Mucosa of descending colon (tissue), 3 donors: ENCODE results near the gene PGM2. TPM values are rescaled to one million over a fixed set of nuclear protein-coding genes. Genes with fewer than 3 reads are reported as not detected.

ENCODE experiments used
- ATAC-seq: fragments of 200-7000 bp; cut with Tn5 transposase; one replicate; pipeline ENCODE4 v1.9.1; 2020; ENCODE audit warnings: mild to moderate bottlenecking, moderate library complexity
- DNase-seq, 3 donors: peaks; one replicate each; pipeline ENCODE4 v3.0.0-alpha.2; 2020
- H3K36me3 ChIP-seq: fragments of 200-600 bp; one replicate; pipeline ENCODE4 v1.8.0; 2021; ENCODE audit warnings: low read depth, mild to moderate bottlenecking
- H3K4me1 ChIP-seq: fragments of 200-600 bp; one replicate; pipeline ENCODE4 v1.8.0; 2021; ENCODE audit warnings: low read depth, mild to moderate bottlenecking
- H3K4me3 ChIP-seq: fragments of 200-600 bp; one replicate; pipeline ENCODE4 v1.8.0; 2021; ENCODE audit warnings: mild to moderate bottlenecking
- H3K9me3 ChIP-seq: fragments of 200-600 bp; one replicate; pipeline ENCODE4 v1.8.0; 2021; ENCODE audit warnings: mild to moderate bottlenecking
- intact Hi-C, 2 donors: fragments of 100-400 bp; cut with DNase I in 1 of 2; cut with micrococcal nuclease in 1 of 2; formaldehyde crosslinking; loops; one replicate each; pipeline versions ENCODE4 v1.11.0 to v1.11.1; 2022; cut with DNase I, micrococcal nuclease
- total RNA-seq, 3 donors: library from RNA; stranded (reverse); fragmentation: NEBNext Ultra II Directional in 2 of 3; extraction: Animal tissue kit (Norgen Biotek cat#: 25700) in 2 of 3; gene quantifications; one replicate each; pipeline versions ENCODE4 v1.2.1 to v1.2.4, GENCODE V29; 2021 to 2023
- TF ChIP-seq, protein P1 (sequence below): fragments of 200-600 bp; IDR thresholded peaks from one replicate; pipeline ENCODE4 v1.8.0; 2022; ENCODE audit warnings: antibody characterized with exemption, mild to moderate bottlenecking
- donor health status: DM: no; HTN: no; CAD: no; lungs with moderate emphysema.
- donor health status: DM: no; HTN: no; CAD: no.
- donor health status: DM: no; HTN: yes; CAD: no.

PGM2 gene
- total RNA-seq, 3 donors from 2014 or later = 22.1 to 36.8 (median 27.4) TPM

DNA sequence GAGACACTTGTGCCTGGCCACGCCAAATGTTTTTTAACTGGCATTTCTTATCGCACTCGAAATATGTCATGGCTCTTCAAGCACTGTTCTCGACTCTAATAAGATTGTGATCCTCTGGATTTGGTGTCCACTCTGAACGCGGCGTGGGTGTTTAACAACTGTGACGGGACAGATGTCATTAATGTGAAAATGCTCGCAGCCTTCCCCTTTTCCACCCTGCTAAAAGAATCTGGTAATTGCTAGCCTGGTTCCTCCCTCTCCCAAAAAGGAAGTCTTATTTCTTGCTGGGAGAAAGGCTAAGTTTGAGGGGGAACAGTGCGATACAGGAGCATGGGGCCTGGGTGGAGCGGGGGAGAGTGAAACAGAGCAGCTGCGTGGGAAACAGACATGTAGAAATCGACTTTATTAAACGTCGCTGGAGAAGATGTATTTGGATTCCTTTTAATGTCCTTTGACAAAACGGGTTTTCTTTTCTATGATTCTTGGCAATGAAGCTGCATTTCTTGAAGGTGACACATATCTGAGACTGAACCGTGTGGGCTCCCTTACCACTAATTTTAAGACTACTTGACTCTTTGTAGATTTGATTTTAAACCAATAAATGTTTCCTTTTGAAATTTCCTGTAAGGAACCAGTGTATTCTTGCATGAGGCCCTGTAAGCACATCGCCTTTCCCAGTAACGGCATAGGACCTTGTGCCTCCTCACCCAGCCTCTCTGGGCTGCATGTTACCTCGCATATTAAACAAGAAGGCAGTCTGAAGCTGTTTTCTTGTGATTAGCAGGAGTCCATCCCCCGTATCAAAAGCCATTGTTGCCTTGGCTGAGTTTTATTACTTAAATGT, 82.2 kb downstream of the PGM2 start:
- H3K4me3 ChIP-seq = no peak overlapping the region
- H3K36me3 ChIP-seq = no peaks in the 10 kb centered on the region
- no peak for ATAC-seq
- intact Hi-C loops = no loop called here
- H3K4me1 ChIP-seq = no peaks in the 10 kb centered on the region
- TF ChIP-seq, protein P1, sequence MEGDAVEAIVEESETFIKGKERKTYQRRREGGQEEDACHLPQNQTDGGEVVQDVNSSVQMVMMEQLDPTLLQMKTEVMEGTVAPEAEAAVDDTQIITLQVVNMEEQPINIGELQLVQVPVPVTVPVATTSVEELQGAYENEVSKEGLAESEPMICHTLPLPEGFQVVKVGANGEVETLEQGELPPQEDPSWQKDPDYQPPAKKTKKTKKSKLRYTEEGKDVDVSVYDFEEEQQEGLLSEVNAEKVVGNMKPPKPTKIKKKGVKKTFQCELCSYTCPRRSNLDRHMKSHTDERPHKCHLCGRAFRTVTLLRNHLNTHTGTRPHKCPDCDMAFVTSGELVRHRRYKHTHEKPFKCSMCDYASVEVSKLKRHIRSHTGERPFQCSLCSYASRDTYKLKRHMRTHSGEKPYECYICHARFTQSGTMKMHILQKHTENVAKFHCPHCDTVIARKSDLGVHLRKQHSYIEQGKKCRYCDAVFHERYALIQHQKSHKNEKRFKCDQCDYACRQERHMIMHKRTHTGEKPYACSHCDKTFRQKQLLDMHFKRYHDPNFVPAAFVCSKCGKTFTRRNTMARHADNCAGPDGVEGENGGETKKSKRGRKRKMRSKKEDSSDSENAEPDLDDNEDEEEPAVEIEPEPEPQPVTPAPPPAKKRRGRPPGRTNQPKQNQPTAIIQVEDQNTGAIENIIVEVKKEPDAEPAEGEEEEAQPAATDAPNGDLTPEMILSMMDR = no peak
- DNase-seq = no peak
- no peaks in the 10 kb centered on the region for H3K9me3 ChIP-seq

DNA sequence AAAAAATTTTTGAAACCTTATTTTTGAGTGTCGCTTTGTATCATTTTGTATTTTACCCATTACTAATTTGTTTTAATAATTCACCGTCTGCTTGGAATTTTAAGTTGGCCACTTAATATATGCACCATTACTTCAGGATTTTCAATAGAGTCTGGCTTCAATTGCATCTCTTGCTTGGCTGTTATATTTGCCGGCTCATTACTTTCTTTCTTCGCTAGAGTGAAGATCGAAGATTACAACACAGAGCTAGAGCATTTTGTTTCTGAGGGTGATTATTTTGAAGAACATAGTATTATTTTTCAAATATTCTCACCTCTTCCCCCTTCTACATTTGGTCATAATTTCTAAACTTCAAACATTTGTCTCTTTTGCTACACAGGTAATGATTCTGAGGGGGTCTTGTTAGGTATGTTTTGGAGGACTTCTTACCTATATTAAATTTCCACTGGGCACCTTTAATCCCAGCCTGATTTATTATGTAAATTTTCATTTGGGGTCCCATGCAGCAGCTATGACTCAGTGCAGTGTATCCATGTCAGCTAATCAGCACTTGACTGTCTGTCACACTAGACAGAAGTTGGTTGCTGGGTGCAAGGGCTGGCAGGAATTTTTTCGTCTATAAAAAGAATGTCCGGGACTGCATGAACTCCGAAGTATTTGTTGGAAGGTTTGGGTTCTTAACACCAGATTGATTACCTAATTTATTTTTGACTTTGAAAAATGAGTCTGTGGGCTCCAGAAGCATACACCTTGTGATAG, 83.0 kb downstream of the PGM2 start:
- H3K9me3 ChIP-seq = no peaks in the 10 kb centered on the region
- ATAC-seq (no peak), DNase-seq (no peak)
- TF ChIP-seq, protein P1 = no peak
- H3K4me3 ChIP-seq = no peak overlapping the region
- H3K36me3 ChIP-seq = no peaks in the 10 kb centered on the region
- intact Hi-C loops = no loop called here
- H3K4me1 ChIP-seq = no peaks in the 10 kb centered on the region

DNA sequence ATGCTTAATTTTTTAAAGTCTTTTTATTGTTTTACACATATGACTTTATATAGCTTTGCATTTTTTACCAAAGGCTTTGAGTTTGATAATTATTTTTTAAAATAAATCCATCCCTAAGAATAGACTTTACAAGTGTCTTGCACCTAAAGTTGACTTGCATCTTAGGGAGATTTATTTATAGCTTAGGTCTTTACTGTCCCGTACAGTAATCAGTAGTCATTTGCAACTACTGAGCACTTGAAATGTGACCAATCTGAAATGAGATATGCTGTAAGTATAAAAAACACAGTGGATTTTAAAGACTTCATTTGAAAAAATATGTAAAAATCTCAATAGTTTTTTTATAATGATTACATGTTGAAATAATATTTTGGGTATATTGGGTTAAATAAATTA, 83.6 kb downstream of the PGM2 start:
- ATAC-seq (no peak), DNase-seq (no peak)
- Histone ChIP-seq H3K36me3 (no peaks in the 10 kb centered on the region), H3K4me1 (no peaks in the 10 kb centered on the region), H3K9me3 (no peaks in the 10 kb centered on the region), H3K4me3 (no peak overlapping the region)
- intact Hi-C loops = no loop called here
- TF ChIP-seq, protein P1 = no peak

Other genes starting within 250 kb of the PGM2 start
- gene RELL1, start 140.3 kb upstream of the PGM2 start, total RNA-seq = 10 to 100 TPM; 50.5 to 75.2 (median 68.8) TPM
- 100 to 1,000 TPM in 1 of 3 donors, 10 to 100 TPM in 2; 50.2 to 249 (median 71.6) TPM for gene TBC1D1, start 64.4 kb downstream of the PGM2 start, total RNA-seq
- gene PTTG2, start 133.7 kb downstream of the PGM2 start, total RNA-seq = 1 to 10 TPM in 1 of 3 donors, under 1 TPM in 1, not detected in 1; 0.77 to 2.5 TPM